ENCODE results near the gene SMG9.

DNA sequence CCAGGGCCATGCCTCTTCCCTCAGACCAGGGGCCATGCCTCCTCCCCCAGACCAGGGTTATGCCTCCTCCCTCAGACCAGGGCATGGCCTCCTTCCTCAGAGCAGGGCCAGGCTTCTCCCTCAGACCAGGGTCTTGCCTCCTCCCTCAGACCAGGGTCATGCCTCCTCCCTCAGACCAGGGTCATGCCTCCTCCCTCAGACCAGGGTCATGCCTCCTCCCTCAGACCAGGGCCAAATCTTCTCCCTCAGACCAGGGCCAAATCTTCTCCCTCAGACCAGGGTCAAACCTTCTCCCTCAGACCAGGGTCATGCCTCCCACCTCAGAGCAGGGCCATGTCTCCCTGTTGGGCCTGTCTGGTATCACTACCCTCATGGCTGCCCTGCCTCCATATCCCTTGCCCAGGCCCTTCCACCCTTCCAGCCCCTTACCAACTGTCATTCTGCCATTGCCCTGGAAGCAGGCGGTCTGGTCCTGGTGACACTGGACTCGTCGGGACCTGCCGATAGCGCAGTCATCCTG is 43.3 kb upstream of the SMG9 start:
- no peak for TF ChIP-seq POLR2A (IDR thresholded peaks at IDR 0.05)
- TF ChIP-seq, protein P1, sequence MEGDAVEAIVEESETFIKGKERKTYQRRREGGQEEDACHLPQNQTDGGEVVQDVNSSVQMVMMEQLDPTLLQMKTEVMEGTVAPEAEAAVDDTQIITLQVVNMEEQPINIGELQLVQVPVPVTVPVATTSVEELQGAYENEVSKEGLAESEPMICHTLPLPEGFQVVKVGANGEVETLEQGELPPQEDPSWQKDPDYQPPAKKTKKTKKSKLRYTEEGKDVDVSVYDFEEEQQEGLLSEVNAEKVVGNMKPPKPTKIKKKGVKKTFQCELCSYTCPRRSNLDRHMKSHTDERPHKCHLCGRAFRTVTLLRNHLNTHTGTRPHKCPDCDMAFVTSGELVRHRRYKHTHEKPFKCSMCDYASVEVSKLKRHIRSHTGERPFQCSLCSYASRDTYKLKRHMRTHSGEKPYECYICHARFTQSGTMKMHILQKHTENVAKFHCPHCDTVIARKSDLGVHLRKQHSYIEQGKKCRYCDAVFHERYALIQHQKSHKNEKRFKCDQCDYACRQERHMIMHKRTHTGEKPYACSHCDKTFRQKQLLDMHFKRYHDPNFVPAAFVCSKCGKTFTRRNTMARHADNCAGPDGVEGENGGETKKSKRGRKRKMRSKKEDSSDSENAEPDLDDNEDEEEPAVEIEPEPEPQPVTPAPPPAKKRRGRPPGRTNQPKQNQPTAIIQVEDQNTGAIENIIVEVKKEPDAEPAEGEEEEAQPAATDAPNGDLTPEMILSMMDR (IDR thresholded peaks at IDR 0.05) = no peak

Data from esophagus squamous epithelium (tissue), 4 donors.